Omental fat pad (tissue), 4 donors: ENCODE data around the gene SPG11. TPM values are rescaled to one million over a fixed set of nuclear protein-coding genes. Genes with fewer than 3 reads are reported as not detected.
"Not testable (repeated sequence)": the region's sequence is repeated elsewhere in the genome, so short reads cannot be mapped to it uniquely, and the experiment has no call there.

ENCODE experiments used
- ATAC-seq: fragments of 150-250 bp; one replicate; pipeline ENCODE4 v1.9.1; 2016; ENCODE audit warnings: mild to moderate bottlenecking, moderate library complexity; ENCODE audit not compliant: low FRiP score
- DNase-seq: peaks from one replicate; pipeline ENCODE4 v3.0.0-alpha.2; 2019; ENCODE audit warnings: low spot score
- total RNA-seq, 4 donors: library from RNA; depleted of rRNA; stranded (reverse); fragments of >200 nt; gene quantifications; one replicate each; pipeline ENCODE4 v1.1.0, GENCODE V29; 2016
- TF ChIP-seq, protein P1 (sequence below), 3 donors: fragments of 450-650 bp; IDR thresholded peaks; one replicate each; pipeline ENCODE4 v1.5.1; 2016 to 2017; ENCODE audit warnings: antibody characterized with exemption in 3 of 3, mild to moderate bottlenecking in 3 of 3, moderate library complexity in 2 of 3

Gene SPG11
- total RNA-seq, 4 donors from 2014 or later, result 57.8 to 115 (median 63.3) TPM

DNA sequence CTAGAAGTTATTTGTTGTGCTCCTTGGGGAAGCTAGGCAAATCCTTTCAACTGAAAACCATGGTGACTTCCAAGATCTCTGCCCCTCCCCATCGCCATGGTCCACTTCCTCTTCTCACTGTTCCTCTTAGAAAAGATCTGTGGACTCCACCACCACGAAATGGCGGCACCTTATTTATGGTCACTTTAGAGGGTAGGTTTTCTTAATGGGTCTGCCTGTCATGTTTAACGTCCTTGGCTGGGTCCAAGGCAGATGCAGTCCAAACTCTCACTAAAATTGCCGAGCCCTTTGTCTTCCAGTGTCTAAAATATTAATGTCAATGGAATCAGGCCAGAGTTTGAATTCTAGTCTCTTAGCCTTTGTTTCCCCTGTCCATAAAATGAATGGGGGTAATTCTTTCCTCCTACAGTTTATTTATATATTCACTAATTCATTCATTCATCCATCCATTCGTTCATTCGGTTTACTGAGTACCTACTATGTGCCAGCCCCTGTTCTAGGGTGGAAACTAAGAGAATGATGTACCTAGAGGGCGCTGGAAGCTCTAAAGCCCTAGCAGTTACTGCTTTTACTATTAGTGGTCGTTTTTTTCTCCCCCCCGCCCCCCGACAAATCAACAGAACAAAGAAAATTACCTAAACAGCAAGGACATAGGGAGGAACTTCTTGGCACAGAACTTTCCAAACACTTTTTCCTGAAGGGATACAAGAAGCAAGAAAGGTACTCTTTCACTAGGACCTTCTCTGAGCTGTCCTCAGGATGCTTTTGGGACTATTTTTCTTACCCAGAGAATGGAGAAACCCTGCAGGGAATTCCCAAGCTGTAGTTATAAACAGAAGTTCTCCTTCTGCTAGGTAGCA is 47.0 kb upstream of the SPG11 start:
- TF ChIP-seq, protein P1, sequence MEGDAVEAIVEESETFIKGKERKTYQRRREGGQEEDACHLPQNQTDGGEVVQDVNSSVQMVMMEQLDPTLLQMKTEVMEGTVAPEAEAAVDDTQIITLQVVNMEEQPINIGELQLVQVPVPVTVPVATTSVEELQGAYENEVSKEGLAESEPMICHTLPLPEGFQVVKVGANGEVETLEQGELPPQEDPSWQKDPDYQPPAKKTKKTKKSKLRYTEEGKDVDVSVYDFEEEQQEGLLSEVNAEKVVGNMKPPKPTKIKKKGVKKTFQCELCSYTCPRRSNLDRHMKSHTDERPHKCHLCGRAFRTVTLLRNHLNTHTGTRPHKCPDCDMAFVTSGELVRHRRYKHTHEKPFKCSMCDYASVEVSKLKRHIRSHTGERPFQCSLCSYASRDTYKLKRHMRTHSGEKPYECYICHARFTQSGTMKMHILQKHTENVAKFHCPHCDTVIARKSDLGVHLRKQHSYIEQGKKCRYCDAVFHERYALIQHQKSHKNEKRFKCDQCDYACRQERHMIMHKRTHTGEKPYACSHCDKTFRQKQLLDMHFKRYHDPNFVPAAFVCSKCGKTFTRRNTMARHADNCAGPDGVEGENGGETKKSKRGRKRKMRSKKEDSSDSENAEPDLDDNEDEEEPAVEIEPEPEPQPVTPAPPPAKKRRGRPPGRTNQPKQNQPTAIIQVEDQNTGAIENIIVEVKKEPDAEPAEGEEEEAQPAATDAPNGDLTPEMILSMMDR (IDR thresholded peaks at IDR 0.05), result no peak
- DNase-seq, result no peak
- ATAC-seq, result no peak

DNA sequence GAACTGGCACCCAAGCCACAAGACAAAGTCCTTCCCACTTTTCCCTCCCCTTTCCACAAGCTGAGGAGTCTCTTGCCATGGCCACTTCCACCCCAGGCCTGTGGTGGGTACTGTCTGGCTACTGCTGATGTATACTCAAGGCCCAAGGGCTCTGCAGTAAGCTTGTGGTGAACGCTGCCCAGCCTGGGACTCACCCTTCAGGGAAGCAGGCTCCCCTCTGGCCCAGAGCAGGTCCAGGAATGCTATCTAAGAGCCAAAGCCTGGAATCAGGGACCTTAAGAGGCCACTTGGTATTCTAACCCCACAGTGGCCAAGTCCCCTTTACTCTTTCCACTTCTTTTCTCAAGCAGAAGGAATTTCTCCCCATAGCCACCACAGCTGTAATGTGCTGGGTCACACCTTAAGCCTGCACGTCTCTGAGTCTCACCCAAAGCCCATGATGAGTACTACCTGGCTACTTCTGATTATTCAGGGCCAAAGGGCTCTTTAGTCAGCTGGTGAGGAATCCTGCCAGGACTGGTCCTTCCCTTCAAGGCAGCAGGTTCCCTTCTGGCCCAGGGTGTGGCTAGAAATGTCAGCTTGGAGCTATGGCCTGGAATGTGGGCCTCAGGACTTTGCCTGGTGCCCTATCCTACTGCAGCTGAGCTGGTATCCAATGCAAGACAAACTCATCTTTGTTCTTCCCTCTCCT is 43.6 kb upstream of the SPG11 start:
- TF ChIP-seq, protein P1 (IDR thresholded peaks at IDR 0.05), result no peak
- DNase-seq (no peak), ATAC-seq (no peak)

DNA sequence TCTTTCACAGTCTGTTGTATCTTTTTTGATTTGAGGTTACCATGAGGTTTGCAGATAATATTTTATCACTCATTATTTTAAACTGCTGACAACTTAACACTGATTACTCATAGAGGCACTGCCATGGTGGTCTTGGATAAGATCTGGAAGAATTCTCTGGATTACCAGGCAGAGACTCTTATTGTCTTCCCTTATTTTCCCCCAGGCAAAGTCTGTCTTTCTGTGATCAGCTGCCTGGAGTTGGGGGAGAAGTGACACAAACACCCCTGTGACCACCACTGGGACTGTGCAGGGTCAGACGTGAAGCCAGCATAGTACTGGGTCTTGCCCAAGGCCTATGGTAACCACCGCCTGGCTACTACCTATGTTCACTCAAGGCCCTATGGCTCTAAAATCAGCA is 42.9 kb upstream of the SPG11 start:
- TF ChIP-seq, protein P1 (IDR thresholded peaks at IDR 0.05), result no peak
- ATAC-seq (no peak), DNase-seq (no peak)

DNA sequence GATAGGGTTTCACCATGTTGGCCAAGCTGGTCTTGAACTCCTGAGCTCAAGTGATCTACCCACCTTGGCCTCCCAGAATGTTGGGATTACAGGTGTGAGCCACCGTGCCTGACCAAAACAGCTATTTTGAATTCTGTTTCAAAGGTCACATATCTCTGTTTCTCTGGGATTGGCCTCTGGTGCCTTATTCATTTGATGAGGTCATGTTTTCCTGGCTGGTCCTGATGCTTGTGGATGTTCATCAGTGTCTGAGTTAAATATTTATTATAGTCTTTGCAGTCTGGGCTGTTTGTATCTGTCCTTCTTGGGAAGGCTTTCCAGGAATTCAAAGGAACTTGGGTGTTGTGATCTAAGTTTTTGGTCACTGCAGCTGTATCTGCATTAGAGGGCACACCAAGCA is 42.5 kb upstream of the SPG11 start:
- TF ChIP-seq, protein P1 (IDR thresholded peaks at IDR 0.05), result no peak
- ATAC-seq (no peak), DNase-seq (no peak)

DNA sequence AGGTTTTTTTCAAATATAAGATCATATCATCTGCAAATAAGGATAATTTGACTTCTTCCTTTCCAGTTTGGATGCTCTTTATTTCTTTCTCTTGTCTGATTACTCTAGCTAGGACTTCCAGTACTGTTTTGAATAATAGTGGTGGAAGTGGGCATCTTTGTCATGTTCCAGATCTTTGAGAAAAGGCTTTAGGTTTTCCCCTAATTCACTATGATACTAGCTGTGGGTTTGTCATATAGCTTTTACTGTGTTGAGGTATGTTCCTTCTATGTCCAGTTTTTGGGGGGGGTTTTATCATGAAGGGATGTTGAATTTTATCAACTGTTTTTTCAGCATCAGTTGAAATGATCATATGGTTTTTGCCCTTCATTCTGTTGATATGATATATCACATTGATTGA is 37.2 kb upstream of the SPG11 start:
- not testable (repeated sequence) for DNase-seq, ATAC-seq

DNA sequence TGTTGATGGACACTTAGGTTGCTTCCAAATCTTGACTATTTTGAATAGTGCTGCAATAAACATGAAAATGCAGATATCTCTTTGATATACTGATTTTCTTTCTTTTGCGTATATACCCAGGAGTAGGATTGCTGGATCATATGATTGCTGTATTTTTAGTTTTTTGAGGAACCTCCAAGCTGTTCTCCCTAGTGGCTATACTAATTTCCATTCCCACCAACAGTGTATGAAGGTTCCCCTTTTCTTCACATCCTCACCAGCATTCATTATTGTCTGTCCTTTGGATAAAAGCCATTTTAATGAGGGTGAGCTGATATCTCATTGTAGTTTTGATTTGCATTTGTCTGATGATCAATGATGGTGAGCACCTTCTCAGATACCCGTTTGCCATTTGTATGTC is 35.2 kb upstream of the SPG11 start:
- ATAC-seq (no peak), DNase-seq (no peak)
- TF ChIP-seq, protein P1 (IDR thresholded peaks at IDR 0.05), result no peak

DNA sequence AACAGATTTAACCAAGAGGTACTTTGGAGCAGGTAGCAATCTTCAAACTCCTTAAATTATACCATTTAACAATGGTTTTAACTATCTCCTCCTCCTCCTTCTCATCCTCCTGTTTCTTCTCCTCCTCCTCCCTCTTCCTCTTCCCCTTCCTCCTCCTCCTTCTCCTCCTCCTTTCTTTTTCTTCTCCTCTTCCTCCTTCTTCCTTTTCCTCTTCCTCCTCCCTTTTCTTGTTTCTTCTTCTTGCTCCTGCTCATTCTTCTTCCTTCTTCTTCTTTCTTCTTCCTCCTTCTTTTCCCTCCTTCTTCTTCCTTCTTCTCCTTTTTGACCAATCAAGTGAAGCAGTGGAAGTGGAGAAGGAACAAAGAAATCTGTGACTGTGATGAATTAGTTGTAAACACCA is 33.6 kb upstream of the SPG11 start:
- ATAC-seq (no peak), DNase-seq (no peak)
- TF ChIP-seq, protein P1 (IDR thresholded peaks at IDR 0.05), result no peak
